Mucosa of stomach (tissue), 1 donor: Measurements from ENCODE around the gene ARF3.
"Not testable (repeated sequence)": the region's sequence is repeated elsewhere in the genome, so short reads cannot be mapped to it uniquely, and the experiment has no call there.

Experiments used
- H3K27me3 ChIP-seq: one replicate; pipeline ENCODE4 v1.7.0; 2013; ENCODE audit warnings: mild to moderate bottlenecking, low read length; ENCODE audit not compliant: control insufficient read depth, insufficient read depth
- H3K36me3 ChIP-seq: one replicate; pipeline ENCODE4 v1.7.0; 2013; ENCODE audit warnings: low read length; ENCODE audit not compliant: control insufficient read depth, insufficient read depth
- H3K4me1 ChIP-seq: one replicate; pipeline ENCODE4 v1.7.0; 2013; ENCODE audit warnings: mild to moderate bottlenecking, low read length; ENCODE audit not compliant: control insufficient read depth, insufficient read depth
- H3K4me3 ChIP-seq: one replicate; pipeline ENCODE4 v1.7.0; 2013; ENCODE audit warnings: low read length
- H3K9ac ChIP-seq: one replicate; pipeline ENCODE4 v1.7.0; 2013; ENCODE audit warnings: mild to moderate bottlenecking, low read length, moderate library complexity
- H3K9me3 ChIP-seq: one replicate; pipeline ENCODE4 v1.7.0; 2013; ENCODE audit warnings: mild to moderate bottlenecking, low read length, moderate library complexity; ENCODE audit not compliant: control insufficient read depth
- donor health status: Pancreatic carcinoma.

The ARF3 gene

DNA sequence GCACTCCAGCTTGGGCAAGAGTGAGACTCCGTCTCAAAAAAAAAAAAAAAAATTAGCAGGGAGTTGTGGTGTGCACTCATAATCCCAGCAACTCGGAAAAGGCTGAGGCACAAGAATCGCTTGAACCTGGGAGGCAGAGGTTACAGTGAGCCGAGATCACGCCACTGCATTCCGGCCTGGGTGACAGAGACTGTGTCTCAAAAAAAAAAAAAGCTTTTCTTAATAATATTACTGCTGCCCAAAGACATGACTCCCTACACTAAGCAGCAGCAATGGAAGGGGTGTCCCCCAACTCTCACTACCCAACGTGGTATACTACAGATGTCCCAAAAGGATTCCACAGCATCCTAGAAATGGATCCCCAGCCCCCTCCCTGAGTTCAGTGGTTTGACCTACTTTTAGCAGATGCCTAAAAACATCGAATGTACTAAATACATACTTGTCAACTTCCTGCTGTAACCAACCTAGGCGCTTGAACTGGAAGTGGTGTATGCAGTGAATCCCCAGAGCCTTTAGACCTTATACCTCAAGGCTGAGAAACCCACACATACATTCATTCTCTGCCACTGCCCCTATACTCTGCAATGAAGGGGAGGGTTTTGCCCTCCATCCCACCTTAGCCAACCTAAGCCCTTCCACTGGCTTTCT, 23.5 kb downstream of the ARF3 start:
- Histone ChIP-seq H3K4me3 (no peak overlapping the region), H3K27me3 (no peaks in the 10 kb centered on the region), H3K9me3 (no peaks in the 10 kb centered on the region), H3K4me1 (no peaks in the 10 kb centered on the region), H3K36me3 (peaks cover 13% of the 10 kb centered on the region), H3K9ac (no peak overlapping the region)

DNA sequence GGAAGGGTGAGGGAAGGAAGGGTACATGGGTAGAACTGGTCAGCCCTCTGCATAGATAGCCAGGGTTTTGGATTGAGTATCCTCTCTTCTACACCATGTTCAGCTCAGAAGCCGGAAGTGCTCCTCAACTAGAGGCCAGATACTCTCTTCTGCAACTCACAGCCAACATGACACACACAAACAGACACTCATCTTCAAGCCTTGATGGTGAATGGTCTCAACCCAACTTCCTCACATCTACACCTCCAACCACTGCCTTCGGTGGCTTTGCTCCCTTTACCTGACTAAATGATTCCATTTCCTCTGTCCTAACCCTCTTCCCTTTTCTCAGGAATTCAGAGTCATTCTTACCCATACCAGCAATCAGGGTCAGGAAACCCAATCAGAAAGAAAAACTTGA, 24.4 kb downstream of the ARF3 start:
- no peaks in the 10 kb centered on the region for H3K4me1 ChIP-seq
- no peak overlapping the region for H3K4me3 ChIP-seq
- peaks cover 13% of the 10 kb centered on the region for H3K36me3 ChIP-seq
- no peak overlapping the region for H3K9ac ChIP-seq
- H3K27me3 ChIP-seq: no peaks in the 10 kb centered on the region
- H3K9me3 ChIP-seq: no peaks in the 10 kb centered on the region

DNA sequence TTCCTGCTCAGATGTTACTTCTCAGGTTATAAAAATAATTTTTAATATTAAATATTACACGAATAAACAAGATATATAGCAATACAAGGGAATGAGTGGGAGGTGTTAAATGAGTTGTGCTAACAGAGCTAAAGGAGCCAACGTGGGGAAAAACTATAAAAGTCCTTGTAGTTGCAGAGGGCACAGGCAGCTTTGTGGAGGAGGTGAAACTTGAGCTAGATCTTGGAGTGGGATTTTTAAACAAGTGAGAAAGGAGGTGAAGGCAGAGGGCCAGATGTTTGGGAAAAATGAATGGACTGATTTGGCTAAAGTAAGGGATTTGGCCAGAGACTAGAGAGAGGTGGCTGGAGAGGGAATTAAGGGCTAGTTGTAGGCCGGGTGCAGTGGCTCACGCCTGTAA, 26.8 kb downstream of the ARF3 start:
- no peaks in the 10 kb centered on the region for H3K9me3 ChIP-seq
- H3K4me1 ChIP-seq: peaks cover 4% of the 10 kb centered on the region

DNA sequence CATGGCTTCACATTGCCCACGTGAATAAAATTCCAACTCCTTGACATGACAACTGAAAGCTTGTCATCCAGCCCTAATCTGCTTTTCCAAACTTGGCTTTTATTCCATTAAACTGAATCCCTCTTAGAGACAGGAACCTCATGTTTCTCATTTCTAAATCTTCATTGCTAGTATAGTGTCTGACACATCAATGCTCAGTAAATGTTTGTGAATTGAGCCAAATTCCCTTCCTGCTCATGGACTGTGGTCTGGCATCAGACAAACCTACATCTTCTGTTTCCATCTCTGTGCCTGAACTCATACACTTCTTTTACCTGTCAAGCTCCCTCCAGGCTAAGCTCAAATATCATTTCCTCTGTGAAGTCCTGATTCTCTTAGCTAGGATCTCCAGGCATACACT, 27.7 kb downstream of the ARF3 start:
- no peak overlapping the region for H3K9ac ChIP-seq
- H3K36me3 ChIP-seq: peaks cover 4% of the 10 kb centered on the region
- H3K4me3 ChIP-seq: no peak overlapping the region
- no peaks in the 10 kb centered on the region for H3K9me3 ChIP-seq
- H3K4me1 ChIP-seq: peaks cover 5% of the 10 kb centered on the region
- H3K27me3 ChIP-seq: no peaks in the 10 kb centered on the region

More for the DNA sequence above, 26.8 kb downstream of the ARF3 start:
- H3K4me3 ChIP-seq: no peak overlapping the region
- no peak overlapping the region for H3K9ac ChIP-seq
- no peaks in the 10 kb centered on the region for H3K27me3 ChIP-seq
- H3K36me3 ChIP-seq: peaks cover 7% of the 10 kb centered on the region

DNA sequence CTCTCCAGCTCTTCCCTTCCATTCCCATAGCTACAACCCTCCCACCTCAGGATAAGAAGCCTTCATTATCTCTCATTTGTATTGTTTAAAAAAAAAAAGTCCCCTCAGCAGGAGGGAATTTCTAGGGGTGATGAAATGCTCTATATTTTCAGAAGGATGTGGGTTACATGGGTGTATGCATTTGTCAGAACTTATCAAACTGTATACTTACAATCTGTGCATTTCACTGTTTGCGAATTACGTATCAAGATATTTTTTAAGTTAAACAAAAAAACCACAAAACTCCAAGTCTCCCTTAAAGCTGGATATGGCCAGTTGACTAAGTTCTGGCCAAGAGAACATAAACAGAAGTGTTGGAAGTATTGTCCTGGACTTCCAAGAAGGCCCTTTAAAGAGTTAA, 30.0 kb downstream of the ARF3 start:
- no peaks in the 10 kb centered on the region for H3K36me3 ChIP-seq
- H3K4me1 ChIP-seq: peaks cover 10% of the 10 kb centered on the region
- no peak overlapping the region for H3K4me3 ChIP-seq
- no peaks in the 10 kb centered on the region for H3K9me3 ChIP-seq
- no peak overlapping the region for H3K9ac ChIP-seq
- H3K27me3 ChIP-seq: no peaks in the 10 kb centered on the region

DNA sequence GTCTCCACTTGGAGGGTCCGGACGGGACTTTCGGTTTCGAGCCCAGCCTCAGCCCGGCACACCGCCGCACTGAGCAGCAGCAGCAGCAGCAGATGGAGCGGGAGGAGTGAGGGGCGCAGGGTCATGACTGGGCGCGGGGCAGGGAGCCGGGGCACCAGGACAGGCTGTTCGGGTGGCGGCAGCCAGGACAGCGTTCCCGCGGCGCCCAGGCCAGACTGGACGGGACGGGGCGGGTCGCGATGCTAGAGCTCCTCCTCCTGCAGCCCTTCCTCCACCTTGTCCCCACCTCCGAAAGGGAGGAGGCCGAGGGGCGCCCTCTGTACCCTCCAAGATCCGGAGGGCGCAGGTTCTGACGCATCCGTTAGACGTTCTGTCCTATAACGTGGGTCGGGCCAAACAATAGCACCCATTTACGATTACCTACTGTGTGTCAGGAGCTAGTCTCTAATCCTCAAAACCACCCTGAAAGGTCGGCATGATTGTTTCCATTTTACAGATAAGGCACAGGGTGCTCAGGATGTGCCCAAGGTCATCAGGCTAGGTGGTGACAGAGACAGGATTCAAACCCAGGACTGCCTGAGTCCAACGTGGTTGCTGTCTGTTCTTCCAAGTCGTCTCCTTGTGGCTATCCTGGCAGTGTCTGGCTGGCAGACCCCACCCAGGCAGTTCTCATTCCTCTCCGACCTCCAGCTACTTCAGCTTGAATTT, 31.8 kb downstream of the ARF3 start, which contains the start of gene FKBP11:
TSS of gene FKBP11 (minus strand) at position 189 of the 708 bp plus-strand sequence. CDS start at position 125, 64 bp downstream.
- peak within 1 kb of the TSS; percentile 90 for H3K9ac ChIP-seq
- no peaks in the 10 kb centered on the region for H3K36me3 ChIP-seq
- peak within 1 kb of the TSS; percentile 89 for H3K4me3 ChIP-seq
- H3K9me3 ChIP-seq: no peaks in the 10 kb centered on the region
- H3K4me1 ChIP-seq: peaks cover 10% of the 10 kb centered on the region
- H3K27me3 ChIP-seq: no peaks in the 10 kb centered on the region

DNA sequence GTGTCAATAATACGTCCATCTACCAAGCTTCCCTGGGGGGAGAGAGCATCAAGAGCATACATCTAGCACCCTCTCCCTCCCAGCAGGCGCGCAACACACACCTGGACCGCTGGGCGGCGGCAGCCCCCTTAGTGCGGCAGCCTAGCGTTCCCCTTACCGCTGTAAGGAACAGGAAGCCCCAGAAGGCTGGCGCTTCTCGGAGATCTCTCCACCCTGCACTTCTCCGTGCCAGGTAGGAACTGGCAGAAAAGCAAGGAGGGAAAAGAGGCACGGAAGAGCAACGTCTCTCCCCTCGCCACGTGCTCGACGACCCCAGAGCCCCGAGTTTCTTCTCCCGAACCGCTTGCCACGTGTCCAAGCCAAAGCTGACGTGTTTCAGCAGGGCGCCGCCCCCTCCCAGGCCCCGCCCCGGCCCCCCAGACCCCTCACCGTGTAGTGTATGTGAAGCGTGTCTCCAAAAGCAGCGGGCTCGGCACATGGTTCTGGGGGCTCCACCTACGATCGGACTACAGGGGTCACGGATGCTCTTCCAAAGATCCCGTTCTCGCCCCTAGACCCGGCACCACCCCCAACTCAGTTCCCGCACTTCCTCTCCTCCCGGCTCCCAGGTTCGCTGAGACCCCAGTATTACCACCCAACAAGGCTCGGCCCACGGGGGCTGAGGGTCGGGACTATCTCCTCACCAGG, 32.5 kb downstream of the ARF3 start:
- Histone ChIP-seq H3K4me1 (peaks cover 10% of the 10 kb centered on the region), H3K9ac (peak overlapping the region; percentile 90), H3K27me3 (no peaks in the 10 kb centered on the region), H3K9me3 (no peaks in the 10 kb centered on the region), H3K36me3 (no peaks in the 10 kb centered on the region), H3K4me3 (peak overlapping the region; percentile 89)

DNA sequence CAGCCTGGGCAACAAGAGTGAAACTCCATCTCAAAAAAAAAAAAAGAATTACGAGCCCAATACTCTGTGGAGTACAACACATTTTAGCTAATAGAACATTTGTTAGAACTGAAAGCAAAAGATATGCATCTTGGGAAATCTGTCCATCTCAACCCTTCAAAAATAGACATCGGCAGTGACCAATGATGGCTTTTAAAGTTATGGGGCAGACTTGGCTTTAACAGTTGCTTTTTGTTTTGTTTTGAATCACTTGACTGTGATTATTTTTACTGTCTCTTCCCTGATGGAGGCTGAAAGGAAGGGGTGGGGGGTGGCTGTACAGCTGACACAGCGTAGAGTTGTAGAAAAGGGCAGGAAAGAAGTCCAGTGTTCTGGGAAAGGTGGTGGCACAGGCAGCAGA, 34.2 kb downstream of the ARF3 start:
- Histone ChIP-seq H3K9ac (no peak overlapping the region), H3K4me1 (peaks cover 10% of the 10 kb centered on the region), H3K9me3 (no peaks in the 10 kb centered on the region), H3K27me3 (no peaks in the 10 kb centered on the region), H3K36me3 (no peaks in the 10 kb centered on the region), H3K4me3 (no peak overlapping the region)

DNA sequence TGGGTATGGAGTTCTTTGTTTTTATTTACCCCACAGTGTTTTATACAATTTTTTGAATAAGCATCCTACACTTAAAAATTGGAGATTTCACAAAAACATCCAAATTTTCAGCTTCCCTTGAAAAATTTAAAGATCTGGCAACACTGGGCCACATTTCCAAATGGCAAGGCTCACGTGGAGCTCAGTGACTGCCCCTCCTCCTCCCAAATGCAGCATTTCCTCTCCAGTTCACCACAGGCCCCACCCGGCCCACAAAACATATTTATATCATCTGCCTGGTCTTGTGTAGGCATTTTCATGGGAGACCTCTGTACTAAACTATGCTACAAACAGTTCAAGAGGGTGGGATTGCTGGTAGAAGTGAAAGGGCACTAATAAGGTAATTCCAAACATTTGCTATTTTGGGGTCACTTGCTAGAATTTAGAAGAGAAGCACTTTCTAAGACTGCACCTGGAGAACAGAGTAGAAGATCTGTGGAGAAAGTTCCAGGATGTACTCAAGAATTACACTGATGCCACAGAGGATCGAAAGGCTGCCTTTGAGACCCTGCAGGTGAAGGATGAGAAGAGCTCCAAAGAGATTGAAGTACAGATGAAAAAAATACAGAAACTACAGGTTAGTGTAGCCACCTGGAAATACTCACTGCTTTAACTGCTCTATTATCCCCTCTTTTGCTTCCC, 39.3 kb downstream of the ARF3 start:
- H3K9me3 ChIP-seq: no peaks in the 10 kb centered on the region
- H3K9ac ChIP-seq: no peak overlapping the region
- H3K36me3 ChIP-seq: no peaks in the 10 kb centered on the region
- no peak overlapping the region for H3K4me3 ChIP-seq
- no peaks in the 10 kb centered on the region for H3K27me3 ChIP-seq
- no peaks in the 10 kb centered on the region for H3K4me1 ChIP-seq

DNA sequence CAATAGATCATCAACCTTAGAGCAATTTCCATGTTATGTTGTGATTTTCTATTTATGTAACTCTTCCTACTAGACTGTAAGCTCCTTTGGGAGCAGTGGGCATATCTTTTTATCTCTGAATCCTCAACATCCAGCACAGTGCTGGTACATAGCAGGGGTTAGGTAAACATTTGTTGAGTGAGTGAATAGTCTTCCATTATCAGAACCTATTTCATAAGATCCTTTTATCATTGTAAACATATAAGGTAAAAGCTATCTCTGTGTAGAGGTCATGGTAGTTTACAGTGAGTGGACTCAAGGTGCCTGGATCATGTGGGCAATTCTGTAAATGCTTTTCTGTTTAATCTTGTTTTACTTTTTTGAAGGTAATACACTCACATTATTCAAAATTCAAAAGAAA, 47.1 kb downstream of the ARF3 start:
- Histone ChIP-seq H3K9ac (no peak overlapping the region), H3K4me1 (peaks cover 5% of the 10 kb centered on the region), H3K27me3 (no peaks in the 10 kb centered on the region), H3K9me3 (no peaks in the 10 kb centered on the region), H3K36me3 (no peaks in the 10 kb centered on the region), H3K4me3 (no peak overlapping the region)

DNA sequence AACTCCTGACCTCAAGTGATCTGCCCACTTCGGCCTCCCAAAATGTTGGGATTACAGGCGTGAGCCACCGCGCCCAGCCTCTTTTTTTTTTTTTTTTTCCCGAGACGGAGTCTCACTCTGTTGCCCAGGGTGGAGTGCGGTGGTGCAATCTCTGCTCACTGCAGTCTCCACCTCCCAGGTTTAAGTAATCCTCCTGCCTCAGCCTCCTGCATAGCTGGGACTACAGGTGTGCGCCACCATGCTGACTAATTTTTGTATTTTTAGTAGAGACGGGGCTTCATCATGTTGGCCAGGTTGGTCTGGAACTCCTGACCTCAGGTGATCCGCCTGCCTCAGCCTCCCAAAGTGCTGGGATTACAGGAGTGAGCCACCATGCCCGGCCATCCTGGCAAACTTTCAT, 47.6 kb downstream of the ARF3 start:
- H3K4me1 ChIP-seq, H3K9me3 ChIP-seq, H3K27me3 ChIP-seq: not testable (repeated sequence)

DNA sequence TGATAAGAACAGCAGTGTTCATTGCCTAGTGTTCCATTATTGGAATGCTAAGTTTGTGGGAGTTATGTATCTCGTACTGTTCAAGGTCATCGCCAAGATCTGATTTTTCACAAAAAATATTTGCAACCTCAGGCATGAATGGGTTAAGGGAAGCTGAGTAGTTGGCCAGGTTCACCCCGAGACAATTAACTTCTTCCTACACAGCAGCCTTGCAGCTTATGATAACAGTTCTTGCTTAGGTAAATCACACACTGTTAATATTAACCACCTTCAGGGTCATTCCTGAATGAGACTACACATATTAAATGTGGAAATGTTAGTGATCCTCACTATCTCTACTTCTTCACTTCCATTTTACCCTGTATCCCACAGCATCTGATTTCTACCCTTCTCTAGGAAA, 50.0 kb downstream of the ARF3 start:
- H3K27me3 ChIP-seq: no peaks in the 10 kb centered on the region

More for the DNA sequence above, 47.6 kb downstream of the ARF3 start:
- H3K9ac ChIP-seq, H3K4me3 ChIP-seq, H3K36me3 ChIP-seq: not testable (repeated sequence)

More for the DNA sequence above, 50.0 kb downstream of the ARF3 start:
- Histone ChIP-seq H3K4me1 (peaks cover 5% of the 10 kb centered on the region), H3K36me3 (no peaks in the 10 kb centered on the region), H3K9me3 (no peaks in the 10 kb centered on the region), H3K9ac (no peak overlapping the region), H3K4me3 (no peak overlapping the region)
